Lower lobe of right lung (tissue), 2 donors: Measurements from ENCODE around the gene PUS1. TPM values are rescaled to one million over a fixed set of nuclear protein-coding genes. Genes with fewer than 3 reads are reported as not detected.

Source experiments
- ATAC-seq, 2 donors: fragments of 200-7000 bp; cut with Tn5 transposase; one replicate each; pipeline ENCODE4 v1.9.1; 2020 to 2022; ENCODE audit warnings: mild to moderate bottlenecking in 2 of 2, moderate library complexity in 2 of 2
- DNase-seq: peaks from one replicate; pipeline ENCODE4 v3.0.0-alpha.2; 2020
- H3K27ac ChIP-seq: fragments of 200-600 bp; one replicate; pipeline ENCODE4 v1.8.0; 2022
- H3K27me3 ChIP-seq: fragments of 200-600 bp; one replicate; pipeline ENCODE4 v1.8.0; 2022; ENCODE audit warnings: low read depth
- H3K36me3 ChIP-seq: fragments of 200-600 bp; one replicate; pipeline ENCODE4 v1.8.0; 2022; ENCODE audit warnings: mild to moderate bottlenecking
- H3K4me1 ChIP-seq: fragments of 200-600 bp; one replicate; pipeline ENCODE4 v1.8.0; 2022
- H3K4me3 ChIP-seq: fragments of 200-600 bp; one replicate; pipeline ENCODE4 v1.8.0; 2022; ENCODE audit warnings: mild to moderate bottlenecking
- H3K9me3 ChIP-seq: fragments of 200-600 bp; one replicate; pipeline ENCODE4 v1.8.0; 2022
- CTCF ChIP-seq: fragments of 200-600 bp; IDR thresholded peaks from one replicate; pipeline ENCODE4 v1.8.0; 2022; ENCODE audit warnings: antibody characterized with exemption, mild to moderate bottlenecking
- intact Hi-C: fragments of 100-400 bp; cut with DNase I; formaldehyde crosslinking; loops from one replicate; pipeline ENCODE4 v1.11.0; 2022
- total RNA-seq: library from RNA; stranded (reverse); fragmentation: NEBNext Ultra II Directional; extraction: Animal tissue kit (Norgen Biotek cat#: 25700); gene quantifications from one replicate; pipeline ENCODE4 v1.2.1, GENCODE V29; 2021
- donor health status: DM: no; HTN: yes; CAD: no; lungs with severe emphysema.

Gene PUS1
- total RNA-seq, 1 donor from 2014 or later, result 19.1 TPM

GRCh38 chr12:131895640-131896079 lies 33.4 kb upstream of the PUS1 start:
- ATAC-seq (no peak), DNase-seq (no peak)
- H3K9me3 ChIP-seq, result no peaks in the 10 kb centered on the region
- peaks cover 29% of the 10 kb centered on the region for H3K36me3 ChIP-seq
- peaks cover 21% of the 10 kb centered on the region for H3K4me1 ChIP-seq
- peak overlapping the region; percentile 95 for H3K27ac ChIP-seq
- TF ChIP-seq CTCF, result no peak
- no peaks in the 10 kb centered on the region for H3K27me3 ChIP-seq
- intact Hi-C loops, result no loop called here
- H3K4me3 ChIP-seq, result peak overlapping the region; percentile 75

- ATAC-seq (peak; percentile 94), DNase-seq (peak; percentile 95)
- Histone ChIP-seq H3K36me3 (peaks cover 29% of the 10 kb centered on the region), H3K27ac (peak overlapping the region; percentile 95), H3K9me3 (no peaks in the 10 kb centered on the region), H3K4me3 (peak overlapping the region; percentile 75), H3K27me3 (no peaks in the 10 kb centered on the region), H3K4me1 (peaks cover 22% of the 10 kb centered on the region)
- intact Hi-C loops, result no loop called here
- no peak for TF ChIP-seq CTCF
These were observed 32.8 kb upstream of the PUS1 start for GRCh38 chr12:131896080-131896810.

GRCh38 chr12:131896811-131897270 lies 32.2 kb upstream of the PUS1 start:
- Histone ChIP-seq H3K4me3 (peak overlapping the region; percentile 75), H3K9me3 (no peaks in the 10 kb centered on the region), H3K27ac (peak overlapping the region; percentile 95), H3K27me3 (no peaks in the 10 kb centered on the region), H3K4me1 (peaks cover 28% of the 10 kb centered on the region), H3K36me3 (peaks cover 29% of the 10 kb centered on the region)
- TF ChIP-seq CTCF, result no peak
- intact Hi-C loops, result no loop called here
- ATAC-seq, result no peak
- DNase-seq, result no peak

- no peaks in the 10 kb centered on the region for H3K9me3 ChIP-seq
- no peak for TF ChIP-seq CTCF
- peak overlapping the region; percentile 95 for H3K27ac ChIP-seq
- ATAC-seq, result no peak
- no peaks in the 10 kb centered on the region for H3K27me3 ChIP-seq
- H3K4me3 ChIP-seq, result peak overlapping the region; percentile 75
- peaks cover 29% of the 10 kb centered on the region for H3K36me3 ChIP-seq
- no peak for DNase-seq
- intact Hi-C loops, result no loop called here
- peaks cover 32% of the 10 kb centered on the region for H3K4me1 ChIP-seq
These were observed 31.8 kb upstream of the PUS1 start for GRCh38 chr12:131897276-131897675.

GRCh38 chr12:131897875-131898274 lies 31.2 kb upstream of the PUS1 start:
- peaks cover 38% of the 10 kb centered on the region for H3K4me1 ChIP-seq
- no peak for TF ChIP-seq CTCF
- no peak overlapping the region for H3K27ac ChIP-seq
- no peaks in the 10 kb centered on the region for H3K9me3 ChIP-seq
- H3K27me3 ChIP-seq, result no peaks in the 10 kb centered on the region
- H3K4me3 ChIP-seq, result no peak overlapping the region
- intact Hi-C loops, result no loop called here
- ATAC-seq, result no peak
- H3K36me3 ChIP-seq, result peaks cover 29% of the 10 kb centered on the region
- DNase-seq, result no peak
